ENCODE results near the gene ARMH4. TPM values are rescaled to one million over a fixed set of nuclear protein-coding genes. Genes with fewer than 3 reads are reported as not detected.

The ARMH4 gene
- total and polyA plus RNA-seq, 4 donors: 0.40 to 14.2 (median 1.1) TPM

DNA sequence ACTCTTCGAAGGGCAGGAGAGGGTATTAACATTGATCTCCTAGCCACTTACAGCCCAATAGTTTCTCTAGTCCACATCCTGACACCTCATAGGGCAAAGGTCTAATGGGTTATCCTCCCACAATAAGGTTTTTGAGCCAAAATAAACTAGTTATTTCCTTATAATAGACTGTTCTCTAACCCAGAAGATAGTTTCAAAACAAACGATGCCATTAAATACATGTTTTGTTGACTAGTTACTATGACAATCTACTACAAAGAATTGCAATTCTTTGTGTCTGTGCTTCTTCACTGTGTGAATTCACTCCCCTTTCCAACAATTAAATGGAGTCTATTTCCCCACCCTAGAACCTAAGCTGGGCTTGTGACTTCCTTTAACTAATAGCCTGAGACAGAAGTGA is 41.5 kb upstream of the ARMH4 start:
- H3K4me3 ChIP-seq: no peak overlapping the region
- no peaks in the 10 kb centered on the region for H3K36me3 ChIP-seq (ENCODE audit: control insufficient read depth in 4 of 4, insufficient read depth in 4 of 4, low read length in 4 of 4)
- TF ChIP-seq, protein P1, sequence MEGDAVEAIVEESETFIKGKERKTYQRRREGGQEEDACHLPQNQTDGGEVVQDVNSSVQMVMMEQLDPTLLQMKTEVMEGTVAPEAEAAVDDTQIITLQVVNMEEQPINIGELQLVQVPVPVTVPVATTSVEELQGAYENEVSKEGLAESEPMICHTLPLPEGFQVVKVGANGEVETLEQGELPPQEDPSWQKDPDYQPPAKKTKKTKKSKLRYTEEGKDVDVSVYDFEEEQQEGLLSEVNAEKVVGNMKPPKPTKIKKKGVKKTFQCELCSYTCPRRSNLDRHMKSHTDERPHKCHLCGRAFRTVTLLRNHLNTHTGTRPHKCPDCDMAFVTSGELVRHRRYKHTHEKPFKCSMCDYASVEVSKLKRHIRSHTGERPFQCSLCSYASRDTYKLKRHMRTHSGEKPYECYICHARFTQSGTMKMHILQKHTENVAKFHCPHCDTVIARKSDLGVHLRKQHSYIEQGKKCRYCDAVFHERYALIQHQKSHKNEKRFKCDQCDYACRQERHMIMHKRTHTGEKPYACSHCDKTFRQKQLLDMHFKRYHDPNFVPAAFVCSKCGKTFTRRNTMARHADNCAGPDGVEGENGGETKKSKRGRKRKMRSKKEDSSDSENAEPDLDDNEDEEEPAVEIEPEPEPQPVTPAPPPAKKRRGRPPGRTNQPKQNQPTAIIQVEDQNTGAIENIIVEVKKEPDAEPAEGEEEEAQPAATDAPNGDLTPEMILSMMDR (IDR thresholded peaks at IDR 0.05; ENCODE audit: control extremely low read depth, extremely low read depth): no peak
- peaks cover 0 to 4% (median 0%) of the 10 kb centered on the region in 5 donors for H3K4me1 ChIP-seq (ENCODE audit: control insufficient read depth in 5 of 5, insufficient read depth in 5 of 5, low read length in 5 of 5)
- H3K27me3 ChIP-seq (ENCODE audit: control insufficient read depth in 3 of 3, insufficient read depth in 3 of 3, low read length in 2 of 3): peaks cover 0 to 4% (median 0%) of the 10 kb centered on the region in 3 donors
- no peak overlapping the region for H3K9ac ChIP-seq (ENCODE audit: insufficient read depth in 1 of 2, low read length in 2 of 2)
- ATAC-seq (ENCODE audit: insufficient read depth, low FRiP score): no peak
- H3K9me3 ChIP-seq (ENCODE audit: control insufficient read depth in 4 of 4, insufficient read depth in 3 of 4, low read length in 3 of 4): no peaks in the 10 kb centered on the region
- no peak overlapping the region for H3K27ac ChIP-seq (ENCODE audit: low read depth in 1 of 2, low read length in 1 of 2)
- DNase-seq: peak in 2 of 3 donors; percentile 10 to 22
- 73 to 82% methylated on average over 2 of the region's 2 CpGs for WGBS, 2 donors

GRCh38 chr14:58191763-58192601 is 40.0 kb upstream of the ARMH4 start:
- ATAC-seq (ENCODE audit: insufficient read depth, low FRiP score): no peak
- TF ChIP-seq, protein P1 (IDR thresholded peaks at IDR 0.05; ENCODE audit: control extremely low read depth, extremely low read depth): no peak
- no peak overlapping the region for H3K9ac ChIP-seq (ENCODE audit: insufficient read depth in 1 of 2, low read length in 2 of 2)
- peaks cover 0 to 5% (median 2%) of the 10 kb centered on the region in 3 donors for H3K27me3 ChIP-seq (ENCODE audit: control insufficient read depth in 3 of 3, insufficient read depth in 3 of 3, low read length in 2 of 3)
- DNase-seq: peak in 2 of 3 donors; percentile 15 to 46
- no peaks in the 10 kb centered on the region for H3K9me3 ChIP-seq (ENCODE audit: control insufficient read depth in 4 of 4, insufficient read depth in 3 of 4, low read length in 3 of 4)
- peaks cover 0 to 4% (median 0%) of the 10 kb centered on the region in 5 donors for H3K4me1 ChIP-seq (ENCODE audit: control insufficient read depth in 5 of 5, insufficient read depth in 5 of 5, low read length in 5 of 5)
- H3K36me3 ChIP-seq (ENCODE audit: control insufficient read depth in 4 of 4, insufficient read depth in 4 of 4, low read length in 4 of 4): no peaks in the 10 kb centered on the region
- H3K4me3 ChIP-seq: no peak overlapping the region
- no peak overlapping the region for H3K27ac ChIP-seq (ENCODE audit: low read depth in 1 of 2, low read length in 1 of 2)
- 62 to 71% methylated on average over 3 of the region's 3 CpGs for WGBS, 2 donors

GRCh38 chr14:58189176-58189575 is 37.2 kb upstream of the ARMH4 start:
- no peak overlapping the region for H3K4me3 ChIP-seq
- DNase-seq (no peak), ATAC-seq (ENCODE audit: insufficient read depth, low FRiP score) (no peak)
- peaks cover 0 to 5% (median 2%) of the 10 kb centered on the region in 3 donors for H3K27me3 ChIP-seq (ENCODE audit: control insufficient read depth in 3 of 3, insufficient read depth in 3 of 3, low read length in 2 of 3)
- no peaks in the 10 kb centered on the region for H3K36me3 ChIP-seq (ENCODE audit: control insufficient read depth in 4 of 4, insufficient read depth in 4 of 4, low read length in 4 of 4)
- no peak overlapping the region for H3K9ac ChIP-seq (ENCODE audit: insufficient read depth in 1 of 2, low read length in 2 of 2)
- no peak overlapping the region for H3K27ac ChIP-seq (ENCODE audit: low read depth in 1 of 2, low read length in 1 of 2)
- peaks cover 0 to 4% (median 0%) of the 10 kb centered on the region in 5 donors for H3K4me1 ChIP-seq (ENCODE audit: control insufficient read depth in 5 of 5, insufficient read depth in 5 of 5, low read length in 5 of 5)
- 73 to 79% methylated on average over 2 of the region's 2 CpGs for WGBS, 2 donors
- no peaks in the 10 kb centered on the region for H3K9me3 ChIP-seq (ENCODE audit: control insufficient read depth in 4 of 4, insufficient read depth in 3 of 4, low read length in 3 of 4)
- TF ChIP-seq, protein P1 (IDR thresholded peaks at IDR 0.05; ENCODE audit: control extremely low read depth, extremely low read depth): no peak

Data from lung (tissue), 12 donors.